Naive thymus-derived CD8-positive, alpha-beta T cell (primary cell): ENCODE data around the gene CDKAL1. TPM values are rescaled to one million over a fixed set of nuclear protein-coding genes. Genes with fewer than 3 reads are reported as not detected.

Experiments
- ATAC-seq, 2 donors: fragments of 150-1000 bp; cut with Tn5 transposase in 1 of 2; sonication (Bioruptor Pico), chemical (Tn5 transposase) in 1 of 2; 1 replicate in 1 of 2; 2 replicates in 1 of 2; pipeline ENCODE4 v1.10.0; 2021; ENCODE audit warnings: mild to moderate bottlenecking in 2 of 2, moderate library complexity in 2 of 2
- POLR2A ChIA-PET: fragments of 350-600 bp; sonication (Branson Sonifier 250); formaldehyde crosslinking; loops from one replicate; lab custom pipeline; 2021; ENCODE audit warnings: antibody characterized with exemption; lab: Charles Lee
- DNase-seq, 10 donors: peaks; one replicate each; pipeline versions ENCODE4 v3.0.0 to v3.0.0-alpha.2; 2020 to 2022
- H3K27ac Mint-ChIP-seq, 10 donors: one replicate each; pipeline ENCODE4 v1.8.0; 2020 to 2022; ENCODE audit warnings: mild to moderate bottlenecking in 10 of 10, mixed read lengths in 10 of 10, moderate library complexity in 4 of 10, inconsistent platforms in 1 of 10
- H3K27me3 Mint-ChIP-seq, 5 donors: one replicate each; pipeline ENCODE4 v1.8.0; 2021 to 2022; ENCODE audit warnings: mixed read lengths in 5 of 5
- H3K36me3 Mint-ChIP-seq, 3 donors: one replicate each; pipeline ENCODE4 v1.8.0; 2020 to 2022; ENCODE audit warnings: mixed read lengths in 3 of 3, mild to moderate bottlenecking in 2 of 3, inconsistent platforms in 1 of 3
- H3K4me1 Mint-ChIP-seq, 4 donors: one replicate each; pipeline ENCODE4 v1.8.0; 2021 to 2022; ENCODE audit warnings: mixed read lengths in 4 of 4
- H3K4me3 Mint-ChIP-seq, 10 donors: one replicate each; pipeline ENCODE4 v1.8.0; 2020 to 2022; ENCODE audit warnings: mild to moderate bottlenecking in 10 of 10, mixed read lengths in 10 of 10, moderate library complexity in 6 of 10, inconsistent platforms in 1 of 10
- H3K9me3 Mint-ChIP-seq, 9 donors: one replicate each; pipeline ENCODE4 v1.8.0; 2020 to 2022; ENCODE audit warnings: mixed read lengths in 9 of 9, mild to moderate bottlenecking in 3 of 9, inconsistent platforms in 1 of 9, moderate library complexity in 1 of 9
- polyA plus RNA-seq, 3 donors: library from polyadenylated mRNA; unstranded; fragments of 300-500 nt; fragmentation: Illumina TruSeq; gene quantifications; one replicate each; pipeline ENCODE4 v1.2.3, GENCODE V29; 2021
- total RNA-seq, 8 experiments: library from RNA in 2 of 8; stranded (reverse) in 2 of 8; gene quantifications; one replicate each; pipeline ENCODE4 v1.2.3 and lab custom pipeline; 2021 to 2026

The CDKAL1 gene
- total and polyA plus RNA-seq, 5 experiments from 2014 or later: 21.5 to 36.7 (median 29.1) TPM

DNA sequence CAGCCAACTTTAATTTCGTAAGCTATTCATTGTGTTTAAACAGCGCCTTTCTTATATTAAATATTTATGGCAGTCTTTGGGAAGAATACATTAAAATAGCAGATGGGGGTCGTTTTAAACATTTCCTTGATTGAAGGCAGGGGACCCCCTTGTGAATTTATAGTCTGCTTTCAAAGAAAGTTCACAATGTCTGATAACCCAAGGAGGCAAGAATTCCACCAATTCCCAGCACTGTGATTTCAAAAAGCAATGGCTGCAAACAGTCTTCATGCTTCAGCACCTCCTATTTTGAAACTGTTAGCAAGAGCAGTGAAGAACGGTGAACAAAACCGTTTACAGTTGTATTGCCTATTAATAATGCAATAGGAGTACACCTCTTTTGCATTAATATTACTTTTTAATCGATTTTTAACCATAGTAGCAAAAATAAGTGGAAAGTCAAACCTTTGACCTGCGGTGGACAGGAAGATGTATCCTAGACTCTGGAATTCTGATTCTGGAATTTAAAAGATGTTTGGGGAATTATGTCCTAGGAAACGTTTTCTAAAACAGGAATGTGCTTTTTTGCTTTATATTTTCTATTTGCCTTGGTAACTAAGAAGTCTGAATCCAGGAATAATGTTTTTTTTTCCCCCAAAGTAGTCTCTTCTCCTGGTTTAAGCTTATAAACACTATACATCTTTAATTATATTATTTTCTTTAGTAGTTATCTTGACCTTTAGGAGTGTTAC is 393.0 kb downstream of the CDKAL1 start:
- peaks cover 0 to 2% (median 0%) of the 10 kb centered on the region in 4 donors for H3K4me1 Mint-ChIP-seq
- peaks cover 0 to 13% (median 10%) of the 10 kb centered on the region in 3 donors for H3K36me3 Mint-ChIP-seq
- no peak overlapping the region for H3K27ac Mint-ChIP-seq
- no peak for DNase-seq
- no peak for ATAC-seq
- H3K4me3 Mint-ChIP-seq: no peak overlapping the region
- peaks cover 0 to 3% (median 0%) of the 10 kb centered on the region in 9 donors for H3K9me3 Mint-ChIP-seq
- POLR2A ChIA-PET: no interaction called here
- no peaks in the 10 kb centered on the region for H3K27me3 Mint-ChIP-seq

DNA sequence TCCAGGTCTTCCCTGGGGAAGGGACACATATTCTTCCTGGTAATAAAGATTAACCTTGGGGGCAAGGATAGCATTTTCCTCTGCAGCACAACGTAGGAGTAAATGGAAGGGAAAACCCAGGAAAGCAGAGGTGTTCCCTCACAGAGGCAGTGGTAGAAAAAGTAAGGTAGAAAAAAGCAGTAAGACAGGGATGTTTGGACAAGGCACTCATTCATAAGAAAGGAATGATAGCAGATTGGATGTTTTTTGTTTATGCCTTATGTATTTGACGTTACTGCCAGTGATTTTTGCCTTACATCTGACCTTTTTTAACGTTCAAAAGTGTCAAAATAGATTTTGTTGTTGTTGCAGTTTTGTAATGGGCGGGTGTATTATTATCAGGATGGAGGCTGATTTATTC is 395.0 kb downstream of the CDKAL1 start:
- H3K27me3 Mint-ChIP-seq: no peaks in the 10 kb centered on the region
- POLR2A ChIA-PET: no interaction called here
- H3K4me3 Mint-ChIP-seq: no peak overlapping the region
- H3K27ac Mint-ChIP-seq: no peak overlapping the region
- DNase-seq (no peak), ATAC-seq (no peak)
- H3K9me3 Mint-ChIP-seq: no peaks in the 10 kb centered on the region
- no peaks in the 10 kb centered on the region for H3K4me1 Mint-ChIP-seq
- peaks cover 4 to 10% (median 6%) of the 10 kb centered on the region in 3 donors for H3K36me3 Mint-ChIP-seq

DNA sequence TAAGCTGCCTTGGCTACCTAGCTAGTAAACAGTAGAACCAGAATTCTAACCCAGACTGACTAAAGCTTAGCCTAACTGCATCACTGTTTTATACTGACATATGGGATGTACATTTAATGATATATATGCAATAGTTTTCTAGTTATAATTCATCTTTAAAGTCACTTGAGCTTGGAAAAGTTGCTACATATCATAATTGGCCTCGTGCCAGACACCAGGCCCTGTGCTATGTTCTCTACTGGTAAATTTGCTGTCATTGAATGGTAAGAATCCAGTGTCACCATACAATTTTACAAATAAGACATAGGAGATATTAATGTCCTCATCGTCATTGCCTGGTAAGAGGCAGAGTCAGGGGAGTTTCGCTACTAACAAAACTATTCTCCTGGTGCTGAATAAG is 396.8 kb downstream of the CDKAL1 start:
- POLR2A ChIA-PET: no interaction called here
- no peak for ATAC-seq
- peaks cover 9 to 20% (median 10%) of the 10 kb centered on the region in 3 donors for H3K36me3 Mint-ChIP-seq
- peaks cover 0 to 4% (median 0%) of the 10 kb centered on the region in 9 donors for H3K9me3 Mint-ChIP-seq
- H3K4me1 Mint-ChIP-seq: no peaks in the 10 kb centered on the region
- no peak overlapping the region for H3K4me3 Mint-ChIP-seq
- no peak overlapping the region for H3K27ac Mint-ChIP-seq
- H3K27me3 Mint-ChIP-seq: no peaks in the 10 kb centered on the region
- DNase-seq: no peak

DNA sequence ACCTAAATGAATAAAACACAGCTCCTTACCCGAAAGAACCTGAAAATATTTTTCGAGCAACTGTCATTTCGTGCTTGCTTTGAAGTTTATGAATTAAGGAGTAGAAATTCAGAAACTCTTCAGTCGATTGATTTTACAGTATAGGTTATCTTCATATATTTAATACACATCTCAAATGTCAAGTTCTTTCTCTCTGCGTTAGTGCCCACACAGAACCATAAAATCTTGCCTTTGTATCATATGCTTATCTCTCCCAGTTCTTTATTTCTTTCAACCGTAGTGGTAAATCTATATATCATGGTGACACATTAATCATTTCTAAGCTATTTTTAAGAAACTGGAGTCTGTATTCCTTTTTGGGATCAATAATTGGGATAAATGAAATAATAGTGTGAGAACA is 397.5 kb downstream of the CDKAL1 start:
- Mint-ChIP-seq H3K4me3 (no peak overlapping the region), H3K4me1 (no peaks in the 10 kb centered on the region)
- no peak for DNase-seq

DNA sequence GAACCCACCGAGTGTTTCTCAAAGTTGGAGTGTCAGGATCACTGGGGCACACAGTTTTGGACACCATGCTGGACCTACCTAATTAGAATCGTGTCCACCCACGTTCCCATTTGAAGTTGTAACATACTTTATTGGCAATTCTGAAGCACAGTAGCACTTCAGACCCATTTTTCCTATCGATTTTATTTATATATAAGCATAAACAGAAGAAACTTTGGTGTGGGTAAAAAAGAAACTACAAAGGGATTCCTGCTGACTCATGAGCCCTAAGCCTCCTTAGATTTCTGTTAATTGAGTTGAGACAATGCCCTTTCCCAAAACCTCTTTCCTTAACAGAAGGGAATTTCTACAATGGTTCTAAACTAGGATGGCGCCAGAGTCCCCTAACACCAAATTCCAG is 398.0 kb downstream of the CDKAL1 start:
- POLR2A ChIA-PET: no interaction called here
- DNase-seq (no peak), ATAC-seq (no peak)
- H3K4me3 Mint-ChIP-seq: no peak overlapping the region
- H3K9me3 Mint-ChIP-seq: peaks cover 0 to 4% (median 0%) of the 10 kb centered on the region in 9 donors
- no peaks in the 10 kb centered on the region for H3K27me3 Mint-ChIP-seq
- peaks cover 9 to 29% (median 10%) of the 10 kb centered on the region in 3 donors for H3K36me3 Mint-ChIP-seq
- H3K4me1 Mint-ChIP-seq: no peaks in the 10 kb centered on the region
- H3K27ac Mint-ChIP-seq: no peak overlapping the region

More for the DNA sequence above, 397.5 kb downstream of the CDKAL1 start:
- Mint-ChIP-seq H3K36me3 (peaks cover 9 to 24% (median 10%) of the 10 kb centered on the region in 3 donors), H3K27me3 (no peaks in the 10 kb centered on the region), H3K27ac (no peak overlapping the region), H3K9me3 (peaks cover 0 to 4% (median 0%) of the 10 kb centered on the region in 9 donors)
- POLR2A ChIA-PET: no interaction called here
- ATAC-seq: no peak

DNA sequence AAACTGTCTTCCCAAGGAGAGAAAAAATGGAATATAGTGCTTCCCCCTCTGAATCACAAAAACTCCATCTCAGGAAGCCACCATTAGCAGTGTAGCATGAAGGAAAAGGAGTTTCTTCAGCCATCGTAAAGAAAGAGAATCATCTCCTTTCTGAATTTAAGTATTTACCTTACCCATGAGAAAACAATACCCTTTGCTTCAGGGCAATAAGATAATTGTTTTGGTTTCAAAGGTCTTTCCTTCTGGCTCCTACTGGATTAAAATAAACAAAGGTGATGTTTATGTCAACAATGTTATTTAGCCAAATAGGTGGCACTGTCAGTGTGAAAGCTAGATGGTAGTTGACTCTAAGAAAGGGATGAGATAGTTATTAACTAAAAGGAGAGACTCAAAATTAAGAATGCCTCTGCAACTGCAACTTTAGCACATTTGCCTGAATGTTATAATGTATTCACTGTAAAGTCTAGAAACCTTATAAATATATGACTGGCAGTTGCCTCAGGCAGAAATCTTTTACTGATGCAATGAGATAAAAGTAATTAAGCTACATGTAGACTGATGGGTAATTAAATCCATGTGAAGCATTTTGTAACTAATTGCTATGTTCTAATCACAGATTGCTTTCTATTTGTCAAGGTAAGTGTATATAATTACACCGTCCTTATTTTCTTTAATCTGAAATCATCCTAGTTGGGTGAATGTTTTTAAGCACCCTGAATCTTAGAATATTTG is 399.0 kb downstream of the CDKAL1 start:
- Mint-ChIP-seq H3K36me3 (peaks cover 10 to 33% (median 14%) of the 10 kb centered on the region in 3 donors), H3K4me1 (no peaks in the 10 kb centered on the region), H3K9me3 (peaks cover 0 to 4% (median 0%) of the 10 kb centered on the region in 9 donors), H3K4me3 (no peak overlapping the region), H3K27me3 (no peaks in the 10 kb centered on the region), H3K27ac (no peak overlapping the region)
- DNase-seq (no peak), ATAC-seq (no peak)
- POLR2A ChIA-PET: no interaction called here

DNA sequence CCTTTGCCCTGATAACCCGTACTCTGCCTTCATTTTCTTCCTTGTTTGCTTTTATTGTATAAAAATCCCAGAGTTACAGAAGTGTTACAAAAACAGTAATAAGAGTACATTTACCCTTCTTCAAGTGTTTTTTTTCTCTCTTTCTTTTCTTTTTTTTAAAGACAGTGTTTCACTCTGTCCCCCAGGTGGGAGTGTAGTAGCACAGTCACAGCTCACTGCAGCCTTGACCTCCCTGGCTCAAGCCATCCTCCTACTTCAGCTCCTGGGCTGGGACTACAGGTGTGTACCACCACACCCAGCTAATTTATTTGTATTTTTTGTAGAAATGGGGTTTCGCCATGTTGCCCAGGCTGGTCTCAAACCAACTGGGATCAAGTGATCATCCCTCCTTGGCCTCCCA is 402.7 kb downstream of the CDKAL1 start:
- Mint-ChIP-seq H3K9me3 (peaks cover 0 to 14% (median 0%) of the 10 kb centered on the region in 9 donors), H3K27me3 (no peaks in the 10 kb centered on the region), H3K36me3 (peaks cover 20 to 42% (median 29%) of the 10 kb centered on the region in 3 donors), H3K27ac (no peak overlapping the region), H3K4me3 (no peak overlapping the region), H3K4me1 (no peaks in the 10 kb centered on the region)
- POLR2A ChIA-PET: no interaction called here
- DNase-seq (no peak), ATAC-seq (no peak)

DNA sequence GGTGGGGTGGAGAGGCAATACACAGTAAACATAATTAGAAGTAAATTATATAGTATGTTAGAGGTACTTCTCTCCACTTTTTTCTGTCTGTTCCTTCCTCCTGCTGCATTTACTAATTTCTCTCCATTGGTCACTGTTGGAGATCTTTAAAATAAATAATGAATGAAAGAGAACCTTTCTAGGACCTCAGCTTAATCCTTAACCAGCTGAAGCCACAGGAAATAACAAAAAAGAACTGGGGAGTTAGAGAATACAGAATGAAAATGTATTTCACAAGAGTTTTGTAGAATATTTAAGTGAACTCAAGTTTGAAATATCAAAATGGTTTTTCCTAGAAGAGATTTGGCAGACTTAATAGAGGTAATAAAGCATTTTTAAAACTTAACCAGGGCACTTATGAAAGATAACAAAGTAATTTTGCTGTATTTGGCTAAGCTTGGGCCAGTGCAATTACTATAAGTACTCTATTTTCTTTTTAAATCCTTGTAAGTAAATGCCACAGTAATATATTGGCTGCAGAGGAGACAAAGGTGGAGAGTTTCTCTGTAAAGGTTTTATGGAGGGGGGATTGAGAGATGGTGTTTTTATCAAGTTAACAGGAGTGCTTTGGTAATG is 405.0 kb downstream of the CDKAL1 start:
- POLR2A ChIA-PET: no interaction called here
- H3K4me3 Mint-ChIP-seq: no peak overlapping the region
- H3K9me3 Mint-ChIP-seq: peaks cover 5 to 28% (median 12%) of the 10 kb centered on the region in 9 donors
- DNase-seq: no peak
- H3K36me3 Mint-ChIP-seq: peaks cover 22 to 50% (median 38%) of the 10 kb centered on the region in 3 donors
- no peak overlapping the region for H3K27ac Mint-ChIP-seq
- H3K27me3 Mint-ChIP-seq: no peaks in the 10 kb centered on the region
- ATAC-seq: no peak
- peaks cover 0 to 10% (median 0%) of the 10 kb centered on the region in 4 donors for H3K4me1 Mint-ChIP-seq

DNA sequence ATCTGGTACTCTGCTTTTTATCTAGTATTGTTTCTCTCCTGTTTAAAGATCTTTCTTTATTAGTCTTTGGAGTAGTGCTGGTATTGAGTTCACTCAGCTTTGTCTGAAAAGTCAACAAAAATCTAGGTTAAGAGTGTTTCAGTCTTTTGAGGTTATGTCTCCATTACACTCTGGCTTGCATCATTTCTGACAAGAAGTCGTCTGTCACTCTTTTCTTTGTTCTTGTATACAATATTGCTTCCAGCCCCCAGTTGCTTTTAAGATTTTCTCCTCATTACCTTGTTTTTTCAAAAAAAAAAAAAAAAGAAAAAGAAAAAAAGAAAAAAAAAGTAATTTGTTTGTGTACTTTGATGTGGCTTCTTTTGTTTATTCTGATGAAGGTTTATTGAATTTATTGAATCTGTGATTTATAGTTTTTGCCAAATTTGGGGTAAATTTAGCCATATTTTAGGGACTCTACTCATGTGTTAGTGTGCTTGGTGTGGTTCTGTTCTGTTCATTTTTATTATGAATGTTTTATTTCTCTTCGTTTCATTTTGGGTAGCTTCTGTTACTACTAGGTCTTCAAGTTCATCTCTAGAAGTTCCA is 408.9 kb downstream of the CDKAL1 start:
- Mint-ChIP-seq H3K4me1 (peaks cover 0 to 10% (median 2%) of the 10 kb centered on the region in 4 donors), H3K27ac (no peak overlapping the region), H3K4me3 (no peak overlapping the region), H3K27me3 (no peaks in the 10 kb centered on the region), H3K36me3 (peaks cover 12 to 33% (median 26%) of the 10 kb centered on the region in 3 donors), H3K9me3 (peaks cover 5 to 24% (median 12%) of the 10 kb centered on the region in 9 donors)
- DNase-seq: no peak
- no peak for ATAC-seq
- POLR2A ChIA-PET: no interaction called here

DNA sequence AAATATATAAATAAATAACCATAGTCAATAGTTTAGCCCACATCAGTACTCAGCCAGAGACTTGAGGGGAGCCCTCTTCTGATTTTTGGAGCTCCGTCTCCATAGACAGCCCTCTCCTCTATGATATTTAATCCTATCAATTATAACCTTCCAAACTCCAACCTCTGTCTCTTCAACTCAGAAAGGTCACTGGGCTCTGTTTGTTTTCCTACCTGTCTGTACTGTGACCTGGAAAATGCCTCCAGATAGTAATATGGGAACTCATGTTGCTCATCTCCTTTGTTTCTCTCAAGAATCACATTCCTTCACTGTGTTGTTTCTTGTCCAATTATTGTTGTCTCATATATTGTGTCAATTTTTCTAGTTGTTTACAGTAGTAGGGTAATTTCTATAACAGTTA is 409.7 kb downstream of the CDKAL1 start:
- Mint-ChIP-seq H3K36me3 (peaks cover 12 to 32% (median 29%) of the 10 kb centered on the region in 3 donors), H3K9me3 (peaks cover 5 to 24% (median 12%) of the 10 kb centered on the region in 9 donors), H3K27me3 (no peaks in the 10 kb centered on the region), H3K4me1 (peaks cover 0 to 10% (median 3%) of the 10 kb centered on the region in 4 donors), H3K4me3 (no peak overlapping the region), H3K27ac (no peak overlapping the region)
- POLR2A ChIA-PET: no interaction called here
- ATAC-seq: no peak
- no peak for DNase-seq

DNA sequence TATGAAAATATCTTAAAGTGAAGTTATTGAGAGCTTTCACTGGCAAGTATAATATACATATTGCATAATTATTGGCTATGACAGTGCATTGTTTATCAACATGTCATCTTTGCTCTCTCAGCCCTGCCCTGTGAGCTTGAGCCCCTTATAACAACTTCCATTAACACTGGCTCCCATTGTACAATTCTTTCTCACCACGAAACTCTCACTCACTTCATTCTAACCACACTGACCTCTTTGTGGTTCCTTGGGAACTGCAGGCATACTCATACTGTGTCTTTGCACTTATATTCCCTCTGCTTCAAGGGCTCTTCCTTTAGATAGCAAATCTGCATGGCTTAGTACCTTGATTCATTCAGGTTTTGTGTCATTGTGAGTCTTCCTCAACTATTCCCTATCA is 411.8 kb downstream of the CDKAL1 start:
- ATAC-seq: no peak
- POLR2A ChIA-PET: no interaction called here
- Mint-ChIP-seq H3K27ac (no peak overlapping the region), H3K36me3 (peaks cover 11 to 28% (median 23%) of the 10 kb centered on the region in 3 donors), H3K4me3 (no peak overlapping the region), H3K4me1 (peaks cover 0 to 10% (median 3%) of the 10 kb centered on the region in 4 donors), H3K9me3 (peaks cover 5 to 24% (median 12%) of the 10 kb centered on the region in 9 donors), H3K27me3 (no peaks in the 10 kb centered on the region)
- DNase-seq: no peak

DNA sequence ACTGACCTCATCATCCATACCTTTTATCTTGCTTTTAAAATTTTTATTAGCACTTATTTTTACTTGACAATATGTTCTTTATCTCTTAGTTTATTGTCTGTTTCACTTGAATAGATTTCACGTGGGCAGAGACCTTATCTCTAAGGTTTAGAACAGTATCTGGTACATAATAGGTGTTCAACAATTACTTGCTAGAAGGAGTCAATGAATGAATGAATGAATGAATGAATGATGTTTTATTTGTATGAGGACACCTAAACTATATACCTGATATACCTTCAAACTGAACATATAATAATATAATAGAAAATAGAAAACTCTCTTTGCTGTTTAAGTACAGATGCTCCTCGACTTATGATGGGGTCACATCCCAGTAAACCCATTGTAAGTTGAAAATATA is 412.6 kb downstream of the CDKAL1 start:
- Mint-ChIP-seq H3K27me3 (no peaks in the 10 kb centered on the region), H3K4me1 (peaks cover 0 to 10% (median 5%) of the 10 kb centered on the region in 4 donors), H3K9me3 (peaks cover 3 to 16% (median 9%) of the 10 kb centered on the region in 9 donors), H3K27ac (no peak overlapping the region), H3K4me3 (no peak overlapping the region), H3K36me3 (peaks cover 11 to 19% (median 15%) of the 10 kb centered on the region in 3 donors)
- ATAC-seq (no peak), DNase-seq (no peak)
- POLR2A ChIA-PET: no interaction called here
